NCI-H1105 treated with DMSO at 0.1 percent for 48 hours (cell line): ENCODE results near the gene ZFP36.

Experiments used
- DNase-seq: peaks from one replicate; lab custom pipeline; 2025; lab: John Stamatoyannopoulos, UW

The ZFP36 gene

DNA sequence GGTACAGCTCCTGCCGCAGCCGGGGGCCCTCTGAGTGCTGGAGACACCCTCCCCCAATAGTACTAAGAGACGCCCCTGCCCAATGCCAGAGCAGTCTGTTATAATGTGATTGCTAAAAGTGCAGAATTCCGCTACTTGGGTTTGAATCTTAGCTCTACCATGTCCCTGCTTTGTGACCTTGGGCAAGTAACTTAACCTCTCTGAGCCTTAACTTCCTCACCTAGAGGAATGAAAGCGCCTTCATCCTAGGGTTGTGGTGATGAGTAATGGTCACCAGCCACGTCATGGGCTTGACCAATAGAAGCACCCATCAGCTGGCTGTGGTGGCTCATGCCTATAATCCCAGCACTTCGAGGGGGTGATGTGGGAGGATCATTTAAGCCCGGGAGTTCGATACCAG is 12.4 kb downstream of the ZFP36 start:
- no peak for DNase-seq

DNA sequence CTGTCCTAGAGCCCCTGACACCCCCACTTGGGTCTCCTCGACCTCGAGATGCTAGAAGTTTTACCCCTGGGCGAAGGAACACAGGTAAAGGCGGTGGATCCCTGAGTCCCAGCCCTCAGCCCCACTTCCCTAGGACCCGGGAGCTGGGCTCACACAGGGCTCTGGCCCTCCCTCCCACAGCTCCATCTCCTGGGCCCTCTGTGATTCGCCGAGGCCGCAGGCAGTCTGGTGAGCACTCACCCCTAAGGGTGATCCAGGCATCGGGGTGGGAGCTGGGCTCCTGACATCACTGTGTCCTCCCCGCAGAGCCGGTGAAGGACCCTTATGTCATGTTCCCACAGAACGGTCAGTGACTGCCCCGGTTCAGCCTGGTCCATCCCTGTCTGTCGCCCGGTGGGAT is 14.1 kb downstream of the ZFP36 start:
- DNase-seq, result no peak

- DNase-seq, result no peak
Measured at GRCh38 chr19:39422020-39422419, 15.4 kb downstream of the ZFP36 start.

DNA sequence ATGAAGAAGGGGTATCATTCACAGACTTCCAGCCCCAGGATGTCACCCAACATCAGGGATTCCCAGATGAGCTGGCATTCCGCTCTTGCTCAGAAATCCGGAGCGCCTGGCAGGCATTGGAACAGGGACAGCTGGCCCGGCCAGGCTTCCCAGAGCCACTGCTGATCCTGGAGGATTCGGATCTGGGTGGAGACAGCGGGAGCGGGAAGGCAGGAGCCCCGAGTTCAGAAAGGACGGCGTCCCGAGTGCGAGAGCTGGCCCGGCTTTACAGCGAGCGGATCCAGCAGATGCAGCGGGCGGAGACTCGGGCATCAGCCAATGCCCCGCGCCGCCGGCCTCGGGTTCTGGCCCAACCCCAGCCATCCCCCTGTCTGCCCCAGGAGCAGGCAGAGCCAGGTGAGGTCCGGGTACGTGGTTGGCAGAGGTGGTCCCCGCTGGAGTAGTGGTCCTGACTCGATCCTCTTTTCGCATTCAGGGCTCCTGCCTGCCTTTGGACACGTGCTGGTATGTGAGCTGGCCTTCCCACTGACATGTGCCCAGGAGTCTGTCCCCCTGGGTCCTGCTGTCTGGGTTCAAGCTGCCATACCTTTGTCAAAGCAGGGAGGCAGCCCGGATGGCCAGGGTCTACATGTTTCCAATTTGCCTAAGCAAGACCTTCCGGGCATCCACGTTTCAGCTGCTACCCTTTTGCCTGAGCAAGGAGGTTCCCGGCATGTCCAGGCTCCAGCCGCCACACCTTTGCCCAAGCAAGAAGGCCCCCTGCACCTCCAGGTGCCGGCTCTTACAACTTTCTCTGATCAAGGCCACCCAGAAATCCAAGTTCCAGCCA is 16.8 kb downstream of the ZFP36 start:
- no peak for DNase-seq

GRCh38 chr19:39424934-39425333 is 18.3 kb downstream of the ZFP36 start:
- no peak for DNase-seq

- no peak for DNase-seq
Measured at GRCh38 chr19:39425744-39426143, 19.1 kb downstream of the ZFP36 start.

DNA sequence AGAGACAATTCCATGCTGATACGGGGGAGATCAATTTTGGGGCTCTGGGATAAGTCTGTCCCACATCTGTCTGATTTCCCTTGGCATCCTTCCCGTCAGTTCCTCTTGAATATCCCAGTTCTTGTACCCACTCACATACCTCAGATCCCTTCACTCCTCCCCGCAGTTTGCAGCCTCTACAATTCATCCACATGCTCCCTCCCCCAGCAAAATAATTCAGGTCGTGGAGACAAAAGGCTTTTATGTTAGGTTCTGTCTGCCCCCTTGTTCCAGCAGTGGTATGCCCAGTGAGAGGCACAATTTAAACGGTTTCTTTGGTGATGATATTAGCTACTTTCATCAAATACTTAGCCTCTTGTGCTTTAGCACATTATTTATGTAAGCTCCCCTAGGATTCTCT is 19.5 kb downstream of the ZFP36 start:
- DNase-seq, result no peak

DNA sequence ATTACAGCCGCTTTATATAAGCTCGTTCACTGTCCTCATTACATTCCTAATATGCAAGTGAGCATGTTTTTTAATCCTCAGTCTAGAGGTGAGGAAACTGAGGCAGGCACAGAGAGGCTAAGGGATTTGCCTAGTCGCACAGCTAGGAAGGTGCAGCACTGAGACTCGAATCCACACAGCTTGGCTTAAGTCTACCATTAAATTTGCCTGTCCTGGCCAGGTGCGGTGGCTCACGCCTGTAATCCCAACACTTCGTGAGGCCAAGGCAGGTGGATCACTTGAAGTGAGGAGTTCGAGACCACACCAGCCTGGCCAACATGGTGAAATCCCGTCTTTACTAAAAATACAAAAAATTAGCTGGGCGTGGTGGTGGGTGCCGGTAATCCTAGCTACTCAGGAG is 21.1 kb downstream of the ZFP36 start:
- DNase-seq, result no peak

GRCh38 chr19:39428283-39429112 is 21.9 kb downstream of the ZFP36 start:
- DNase-seq, result no peak

- DNase-seq, result no peak
Measured at GRCh38 chr19:39430675-39431593, 24.3 kb downstream of the ZFP36 start.

DNA sequence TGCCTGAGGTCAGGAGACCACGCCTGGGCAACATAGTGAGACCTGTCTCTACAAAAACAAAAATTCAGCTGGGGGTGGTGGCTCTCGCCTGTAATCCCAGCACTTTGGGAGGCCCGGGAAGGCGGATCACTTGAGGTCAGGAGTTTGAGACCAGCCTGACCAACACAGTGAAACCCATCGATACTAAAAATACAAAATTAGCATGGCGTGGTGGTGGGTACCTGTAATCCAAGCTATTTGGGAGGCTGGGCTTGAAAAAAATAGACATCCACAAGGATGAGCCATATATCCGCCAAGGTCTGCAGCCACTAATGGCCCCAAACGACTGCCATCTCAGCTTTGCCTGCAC is 26.0 kb downstream of the ZFP36 start:
- DNase-seq, result no peak

DNA sequence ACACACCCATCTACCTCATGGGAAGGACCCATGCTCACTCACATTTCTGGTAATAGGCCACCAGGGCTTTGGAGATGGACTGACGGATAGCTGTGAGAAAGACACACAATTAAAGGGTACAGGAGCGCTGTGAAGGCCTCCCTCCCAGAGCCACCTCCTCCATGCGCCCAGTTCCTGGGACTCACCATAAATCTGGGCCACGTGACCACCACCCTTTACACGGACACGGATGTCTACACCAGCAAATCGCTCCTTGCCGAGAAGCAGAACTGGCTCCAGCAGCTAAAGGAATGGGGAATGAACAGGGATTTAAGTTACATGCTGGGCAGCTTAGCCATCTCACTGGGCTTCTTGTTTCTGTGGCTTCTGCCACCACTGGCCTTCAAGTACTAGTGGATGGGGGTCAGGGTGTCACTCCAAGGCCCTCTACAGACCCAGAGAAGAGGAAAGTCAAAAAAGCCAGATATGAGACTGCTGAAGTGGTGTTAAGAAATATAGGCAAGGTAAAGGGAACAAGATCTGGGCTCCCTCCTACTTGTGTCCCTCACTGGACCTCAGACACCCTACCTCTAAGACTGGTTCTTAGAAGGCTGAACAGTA is 26.9 kb downstream of the ZFP36 start:
- DNase-seq, result no peak

DNA sequence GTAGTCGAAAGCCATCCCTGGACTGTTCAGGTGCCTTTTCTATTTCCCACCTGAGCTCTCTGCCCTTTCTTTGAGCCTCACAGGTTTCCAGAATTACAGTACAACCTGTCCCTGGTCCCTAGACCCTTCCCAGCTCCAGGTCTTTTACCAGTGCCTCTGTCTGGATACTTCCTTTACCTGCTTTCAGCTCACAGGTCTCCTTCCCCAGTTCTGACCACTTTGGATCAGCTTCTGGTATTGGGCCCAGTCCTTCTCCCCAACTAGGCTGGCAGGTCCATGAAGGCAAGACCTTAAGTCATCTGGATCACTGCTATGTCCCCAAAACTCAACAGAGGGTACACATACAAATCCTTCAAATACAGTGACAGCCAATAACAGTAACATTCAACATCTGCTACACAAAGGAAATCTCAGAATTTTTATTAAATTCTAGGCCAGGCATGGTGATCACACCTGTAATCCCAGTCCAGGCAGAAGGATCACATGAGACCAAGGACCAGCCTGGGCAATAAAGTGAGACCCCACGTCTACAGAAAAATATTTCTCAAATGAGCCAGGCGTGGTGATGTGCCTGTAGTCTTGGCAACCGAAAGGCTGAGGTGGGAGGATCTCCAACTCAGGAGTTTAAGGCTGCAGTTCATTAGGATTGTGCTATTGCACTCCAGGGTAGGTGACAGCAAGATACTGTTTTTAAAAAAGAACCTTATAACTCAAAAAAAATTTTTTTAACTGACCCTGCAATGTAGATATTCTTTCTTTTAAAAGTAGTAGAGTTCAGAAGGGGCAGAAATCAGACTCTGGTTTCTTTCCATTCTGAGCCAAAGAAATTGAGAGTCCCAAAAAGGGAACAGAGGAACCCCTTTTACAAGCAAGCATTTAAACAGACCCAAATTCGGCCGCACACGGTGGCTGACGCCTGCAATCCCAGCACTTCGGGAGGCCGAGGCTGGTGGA is 27.8 kb downstream of the ZFP36 start:
- DNase-seq, result no peak

- peak; percentile 98 for DNase-seq
Measured at GRCh38 chr19:39435499-39436349, 29.1 kb downstream of the ZFP36 start, which contains the start of gene RPS16. RPS16 (minus strand) TSS chr19:39435949; CDS start chr19:39435895, 54 bp downstream.

DNA sequence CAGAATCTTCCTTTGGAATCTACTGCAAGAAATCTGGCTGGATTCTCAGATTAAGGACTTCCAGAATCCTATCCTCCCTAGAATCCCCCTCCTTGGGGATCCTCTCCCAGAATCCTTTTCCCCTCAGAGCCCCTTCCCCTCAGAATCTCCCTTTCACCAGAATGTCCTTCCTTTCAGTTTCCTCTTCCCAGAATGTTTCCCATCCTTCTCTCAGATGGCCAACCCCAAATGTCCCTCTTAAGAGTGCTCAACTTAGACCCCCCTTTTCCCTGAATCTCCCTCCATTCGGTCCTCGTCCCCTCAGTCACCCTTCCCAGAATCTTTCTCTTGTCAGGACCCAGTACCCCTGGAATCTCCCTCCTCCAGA is 29.7 kb downstream of the ZFP36 start:
- DNase-seq, result no peak

DNA sequence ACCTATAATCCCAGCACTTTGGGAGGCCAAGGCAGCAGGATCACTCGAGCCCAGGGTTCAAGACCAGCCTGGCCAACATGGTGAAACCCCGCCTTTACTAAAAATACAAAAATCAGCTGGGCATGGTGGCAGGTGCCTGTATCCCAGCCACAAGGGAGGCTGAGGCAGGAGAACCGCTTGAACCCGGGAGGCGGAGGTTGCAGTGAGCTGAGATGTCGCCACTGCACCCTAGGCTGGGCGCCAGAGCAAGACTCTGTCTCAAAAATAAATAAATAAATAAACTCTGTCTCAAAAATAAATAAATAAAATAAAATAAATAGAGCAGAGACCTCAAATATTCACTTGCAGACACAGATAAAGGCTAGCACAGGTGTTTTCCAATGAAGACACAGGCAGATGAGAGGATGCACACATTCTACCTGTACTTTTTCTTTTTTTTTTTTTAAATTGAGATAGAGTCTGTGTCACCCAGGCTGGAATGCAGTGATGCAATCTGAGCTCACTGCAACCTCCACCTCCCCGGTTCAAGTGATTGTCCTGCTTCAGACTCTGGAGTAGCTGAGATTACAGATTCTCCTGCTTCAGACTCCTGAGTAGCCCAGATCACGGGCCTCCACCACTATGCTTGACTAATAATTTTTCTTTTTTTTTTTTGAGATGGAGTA is 31.8 kb downstream of the ZFP36 start:
- DNase-seq, result no peak

GRCh38 chr19:39444598-39445195 is 38.0 kb downstream of the ZFP36 start:
- no peak for DNase-seq

GRCh38 chr19:39445196-39446111 is 38.8 kb downstream of the ZFP36 start, which contains the start of gene SUPT5H:
SUPT5H (plus strand) TSS chr19:39445582; CDS start chr19:39445891, 309 bp downstream.
- peak; percentile 97 for DNase-seq
